Occipital lobe (tissue), 2 donors: Measurements from ENCODE around the gene ZNF862. TPM values are rescaled to one million over a fixed set of nuclear protein-coding genes. Genes with fewer than 3 reads are reported as not detected.

Experiments used
- DNase-seq: peaks from one replicate; lab custom pipeline; 2025; lab: John Stamatoyannopoulos, UW
- total RNA-seq: library from RNA; depleted of rRNA; stranded (reverse); fragments of >200 nt; gene quantifications from one replicate; pipeline ENCODE4 v1.2.3, GENCODE V29; 2014

The ZNF862 gene
- total RNA-seq, 1 donor from 2014 or later: 10.0 TPM

DNA sequence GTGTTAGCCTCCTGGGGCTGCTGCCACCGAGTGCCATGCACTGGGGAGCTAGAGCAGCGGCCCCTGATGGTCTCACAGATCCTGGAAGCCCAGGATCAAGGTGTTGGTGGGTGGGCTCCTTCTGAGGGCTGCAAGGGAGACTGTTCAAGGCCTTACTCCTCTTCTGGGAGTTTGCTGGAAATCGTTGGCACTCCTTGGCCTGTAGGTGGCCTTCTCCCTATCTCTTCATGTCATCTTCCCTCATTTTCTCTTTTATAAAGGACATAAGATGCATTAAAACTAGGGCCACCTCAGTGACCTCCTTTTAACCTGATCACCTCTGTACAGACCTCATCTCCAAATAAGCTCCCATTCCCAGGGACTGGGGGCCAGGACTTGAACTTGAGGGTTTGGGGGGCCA lies 27.0 kb upstream of the ZNF862 start:
- no peak for DNase-seq

DNA sequence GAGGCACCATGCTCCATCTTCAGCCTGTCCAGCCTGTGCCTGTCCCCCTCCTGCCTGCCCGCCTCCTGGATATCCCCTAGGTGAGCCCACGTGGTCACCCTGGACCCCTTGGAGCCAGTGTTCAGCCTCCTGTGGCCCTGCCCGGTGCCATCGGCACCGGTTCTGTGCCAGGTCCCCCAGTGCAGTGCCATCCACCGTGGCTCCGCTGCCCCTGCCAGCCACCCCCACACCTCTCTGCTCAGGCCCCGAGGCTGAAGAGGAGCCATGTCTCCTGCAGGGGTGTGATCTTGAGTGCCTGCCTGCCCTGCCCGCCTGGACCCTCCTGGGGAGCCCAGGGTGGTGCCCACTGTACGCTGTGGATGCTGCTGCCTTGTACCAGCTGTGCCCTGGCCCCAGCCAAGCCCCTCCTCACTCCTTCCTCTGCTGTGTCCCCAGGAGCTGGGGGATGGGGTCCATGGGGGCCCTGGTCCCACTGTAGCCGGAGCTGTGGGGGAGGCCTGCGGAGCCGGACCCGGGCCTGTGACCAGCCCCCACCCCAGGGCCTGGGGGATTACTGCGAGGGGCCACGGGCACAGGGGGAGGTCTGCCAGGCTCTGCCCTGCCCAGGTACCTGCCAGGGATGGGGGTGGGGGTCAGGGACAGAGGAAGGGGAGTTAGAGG lies 26.2 kb upstream of the ZNF862 start:
- DNase-seq: no peak

DNA sequence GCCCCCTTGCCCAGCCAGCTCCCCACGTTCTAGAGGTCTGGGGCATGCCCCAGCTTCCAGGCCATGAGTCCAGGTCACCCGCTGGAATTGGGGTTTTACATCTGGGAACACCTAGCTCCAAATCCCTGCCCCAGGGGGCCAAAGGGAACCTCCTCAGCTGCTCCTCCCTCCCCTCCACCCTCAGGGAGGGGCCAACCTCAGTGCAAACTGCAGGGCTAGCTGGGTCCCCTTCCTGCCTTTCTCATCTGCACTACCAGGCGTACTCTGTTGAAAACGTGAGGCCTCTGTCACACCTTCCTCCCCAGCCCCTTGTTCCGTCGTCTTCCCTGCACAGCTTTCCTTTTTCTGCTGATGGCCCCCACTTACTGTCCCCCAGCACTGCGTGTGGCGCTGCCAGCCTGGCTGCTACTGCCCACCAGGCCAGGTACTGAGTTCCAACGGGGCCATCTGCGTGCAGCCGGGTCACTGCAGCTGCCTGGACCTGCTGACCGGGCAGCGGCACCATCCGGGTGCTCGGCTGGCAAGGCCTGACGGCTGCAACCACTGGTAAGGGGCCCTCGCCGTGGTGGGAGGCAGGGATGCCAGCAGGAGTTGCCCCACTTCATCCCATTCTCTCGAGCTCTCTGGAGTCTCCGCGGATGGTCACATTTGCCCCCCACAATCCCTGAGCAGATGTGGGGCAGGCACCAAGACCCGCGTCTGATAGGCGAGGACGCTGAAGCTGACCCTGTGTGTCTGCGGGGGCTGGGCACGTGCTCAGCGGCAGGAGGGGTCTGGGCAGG lies 24.7 kb upstream of the ZNF862 start:
- DNase-seq: no peak

DNA sequence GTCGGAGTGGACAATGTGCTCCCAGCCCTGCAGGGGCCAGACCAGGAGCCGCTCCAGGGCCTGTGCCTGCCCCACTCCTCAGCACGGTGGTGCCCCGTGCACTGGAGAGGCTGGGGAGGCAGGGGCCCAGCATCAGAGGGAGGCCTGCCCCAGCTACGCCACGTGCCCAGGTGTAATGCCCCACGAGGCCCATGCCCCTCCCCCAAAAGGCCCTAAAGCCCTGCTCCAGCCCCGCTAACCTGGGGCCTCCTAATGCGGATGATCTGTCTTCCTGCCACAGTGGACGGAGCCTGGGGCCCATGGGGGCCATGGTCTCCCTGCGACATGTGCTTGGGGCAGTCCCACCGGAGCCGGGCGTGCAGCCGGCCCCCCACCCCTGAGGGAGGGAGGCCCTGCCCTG lies 23.7 kb upstream of the ZNF862 start:
- no peak for DNase-seq

DNA sequence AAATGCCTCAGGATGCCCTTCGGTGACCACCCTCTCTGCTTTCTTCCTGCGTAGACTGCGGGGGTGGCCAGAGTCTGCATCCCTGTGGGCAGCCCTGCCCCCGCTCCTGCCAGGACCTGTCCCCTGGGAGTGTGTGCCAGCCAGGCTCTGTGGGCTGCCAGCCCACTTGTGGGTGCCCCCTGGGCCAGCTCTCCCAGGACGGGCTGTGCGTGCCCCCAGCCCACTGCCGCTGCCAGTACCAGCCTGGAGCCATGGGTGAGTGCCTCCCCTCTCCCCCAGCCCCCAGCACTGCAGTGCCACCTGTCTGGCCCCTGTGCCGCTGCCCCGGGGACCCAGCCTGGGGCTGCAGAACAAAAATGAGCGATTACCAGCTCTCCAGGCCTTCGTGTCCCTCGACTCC lies 23.1 kb upstream of the ZNF862 start:
- DNase-seq: no peak

DNA sequence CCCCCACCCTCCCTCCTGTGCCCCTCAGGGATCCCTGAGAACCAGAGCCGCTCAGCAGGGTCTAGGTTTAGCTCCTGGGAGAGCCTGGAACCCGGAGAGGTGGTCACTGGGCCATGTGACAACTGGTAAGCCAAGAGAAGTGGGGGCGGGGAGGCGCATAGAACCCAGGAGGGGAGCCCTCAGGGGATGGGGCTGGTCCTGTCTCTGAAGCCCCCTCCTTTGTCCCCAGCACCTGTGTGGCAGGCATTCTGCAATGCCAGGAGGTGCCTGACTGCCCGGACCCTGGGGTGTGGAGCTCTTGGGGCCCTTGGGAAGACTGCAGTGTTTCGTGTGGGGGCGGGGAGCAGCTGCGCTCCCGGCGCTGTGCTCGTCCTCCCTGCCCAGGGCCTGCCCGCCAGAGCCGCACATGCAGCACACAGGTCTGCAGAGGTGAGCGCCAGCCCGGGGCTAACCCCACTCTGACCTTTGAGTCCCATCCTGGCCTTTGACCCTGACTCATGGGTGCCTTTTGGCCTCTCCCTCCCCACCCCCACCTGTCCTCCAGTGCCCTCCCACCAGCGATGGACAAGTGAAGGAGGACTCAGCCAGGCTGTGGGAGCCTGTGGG lies 22.4 kb upstream of the ZNF862 start:
- DNase-seq: no peak

DNA sequence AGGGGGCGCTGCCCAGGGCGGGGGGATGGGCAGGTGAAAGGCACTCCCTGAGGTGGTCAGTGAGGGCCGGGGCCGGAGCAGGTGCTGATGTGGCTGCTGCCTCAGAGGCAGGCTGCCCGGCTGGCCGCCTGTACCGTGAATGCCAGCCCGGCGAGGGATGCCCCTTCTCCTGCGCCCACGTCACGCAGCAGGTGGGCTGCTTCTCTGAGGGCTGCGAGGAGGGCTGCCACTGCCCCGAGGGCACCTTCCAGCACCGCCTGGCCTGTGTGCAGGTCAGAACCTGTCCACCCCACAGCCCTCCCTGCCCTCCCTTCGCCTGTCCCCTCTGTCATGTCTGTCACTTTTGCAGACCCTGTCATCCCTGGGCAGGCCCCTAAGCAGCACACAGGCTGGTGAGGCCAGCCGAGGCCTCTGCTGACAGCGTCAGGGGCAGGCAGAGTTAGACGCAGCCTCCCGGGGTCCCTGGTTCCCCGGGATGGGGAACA lies 21.9 kb upstream of the ZNF862 start:
- no peak for DNase-seq

DNA sequence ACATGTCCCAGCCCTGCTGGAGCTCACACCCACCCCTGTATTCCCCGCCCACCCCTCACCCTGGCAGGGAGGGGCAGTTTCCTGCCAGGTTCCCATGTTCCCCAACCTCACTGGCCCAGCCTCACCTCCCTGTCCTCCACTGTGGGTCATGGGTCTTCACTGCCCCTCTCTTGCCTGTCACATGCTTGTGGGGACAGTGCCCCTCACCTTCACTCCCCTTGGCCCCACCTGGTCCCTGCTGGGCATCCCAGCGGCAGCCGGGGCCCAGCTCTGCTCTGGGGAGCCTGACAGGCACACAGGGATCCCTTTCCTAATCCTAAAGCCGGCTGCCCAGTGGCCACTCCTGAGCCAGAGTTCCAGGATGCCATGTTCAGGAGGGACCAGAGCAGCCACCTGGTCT lies 21.4 kb upstream of the ZNF862 start:
- DNase-seq: no peak

DNA sequence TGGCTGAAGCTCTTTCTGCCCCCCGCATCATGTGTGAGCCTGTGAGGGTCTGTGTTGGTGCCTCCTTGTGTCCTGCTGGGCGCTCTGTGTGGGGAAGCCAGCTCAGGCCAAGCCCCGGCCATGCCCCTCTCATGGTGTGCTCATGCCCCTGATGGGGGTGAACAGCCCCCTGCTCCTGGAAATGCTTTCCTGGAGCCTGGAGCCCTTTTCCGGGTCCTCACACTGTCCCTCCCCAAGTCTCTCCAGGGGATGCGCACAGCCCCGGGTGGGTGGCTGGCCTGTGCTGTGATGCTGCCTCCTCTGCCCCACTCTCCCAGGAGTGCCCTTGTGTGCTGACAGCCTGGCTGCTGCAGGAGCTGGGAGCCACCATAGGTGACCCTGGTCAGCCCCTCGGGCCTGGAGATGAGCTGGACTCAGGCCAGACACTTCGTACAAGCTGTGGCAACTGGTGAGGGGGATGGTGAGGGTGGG lies 20.8 kb upstream of the ZNF862 start:
- no peak for DNase-seq

DNA sequence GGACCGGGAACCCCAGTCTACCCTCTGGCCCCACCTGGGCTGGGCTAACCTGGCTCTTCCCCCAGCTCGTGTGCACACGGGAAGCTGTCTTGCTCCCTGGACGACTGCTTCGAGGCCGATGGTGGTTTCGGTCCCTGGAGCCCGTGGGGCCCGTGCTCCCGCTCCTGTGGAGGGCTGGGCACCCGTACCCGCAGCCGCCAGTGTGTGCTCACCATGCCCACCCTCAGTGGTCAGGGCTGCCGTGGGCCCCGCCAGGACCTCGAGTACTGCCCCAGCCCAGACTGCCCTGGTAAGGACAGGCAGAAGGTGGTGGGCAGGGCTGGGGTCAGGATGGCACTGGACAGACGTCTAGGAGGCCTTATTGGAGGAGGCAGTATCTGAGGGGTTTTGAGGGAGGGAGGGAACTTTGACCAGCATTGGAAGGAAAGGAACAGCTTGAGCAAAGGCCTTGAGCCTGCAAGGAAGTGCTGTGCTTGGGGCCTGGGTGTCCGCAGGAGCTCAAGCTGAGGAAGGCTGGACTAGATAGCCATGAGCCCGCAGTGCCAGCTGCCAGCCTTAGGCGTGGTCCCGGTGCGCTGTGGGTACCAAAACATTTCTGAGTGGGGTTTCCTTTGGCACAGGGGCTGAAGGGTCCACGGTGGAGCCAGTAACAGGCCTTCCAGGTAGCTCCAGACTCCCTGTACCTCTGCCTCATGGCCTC lies 20.2 kb upstream of the ZNF862 start:
- no peak for DNase-seq

DNA sequence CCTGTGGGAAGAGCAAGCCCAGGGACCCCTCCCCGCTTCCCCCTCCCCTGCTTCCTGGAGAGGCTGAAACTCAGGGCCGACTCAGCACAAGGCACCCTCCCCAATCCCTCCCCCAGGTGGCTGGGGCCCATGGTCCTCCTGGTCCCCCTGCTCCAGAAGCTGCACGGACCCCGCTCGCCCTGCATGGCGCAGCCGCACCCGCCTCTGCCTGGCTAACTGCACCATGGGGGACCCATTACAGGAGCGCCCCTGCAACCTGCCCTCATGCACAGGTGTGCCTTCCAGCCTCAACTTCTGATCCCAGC lies 19.7 kb upstream of the ZNF862 start:
- DNase-seq: no peak

DNA sequence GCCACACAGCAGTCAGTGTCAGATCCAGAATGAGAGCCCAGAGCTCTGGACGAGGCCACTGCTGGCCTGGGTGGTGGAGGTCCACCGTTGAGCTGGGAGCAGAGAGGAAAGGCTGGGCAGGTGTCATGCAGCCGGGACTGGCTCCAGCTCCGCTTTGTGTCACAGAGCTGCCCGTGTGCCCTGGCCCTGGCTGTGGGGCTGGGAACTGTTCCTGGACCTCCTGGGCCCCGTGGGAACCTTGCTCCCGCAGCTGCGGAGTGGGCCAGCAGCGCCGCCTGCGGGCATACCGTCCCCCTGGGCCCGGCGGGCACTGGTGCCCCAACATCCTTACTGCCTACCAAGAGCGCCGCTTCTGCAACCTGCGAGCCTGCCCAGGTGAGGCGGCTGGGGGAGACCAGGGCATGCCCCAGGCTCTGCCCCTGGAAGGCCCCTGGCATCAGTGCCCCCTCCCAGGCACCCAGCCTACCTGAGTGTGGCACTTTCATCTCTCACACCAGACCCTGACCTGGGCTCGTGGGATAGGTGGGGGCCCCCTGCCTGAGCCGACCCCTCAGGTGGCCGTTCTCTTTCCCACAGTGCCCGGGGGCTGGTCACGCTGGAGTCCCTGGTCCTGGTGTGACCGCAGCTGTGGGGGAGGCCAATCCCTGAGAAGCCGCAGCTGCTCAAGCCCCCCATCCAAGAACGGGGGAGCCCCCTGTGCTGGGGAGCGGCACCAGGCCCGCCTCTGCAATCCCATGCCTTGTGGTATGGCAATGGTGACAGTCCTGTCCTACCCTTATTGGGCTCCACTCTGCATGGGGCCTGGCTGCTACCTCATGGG lies 18.8 kb upstream of the ZNF862 start:
- DNase-seq: no peak

DNA sequence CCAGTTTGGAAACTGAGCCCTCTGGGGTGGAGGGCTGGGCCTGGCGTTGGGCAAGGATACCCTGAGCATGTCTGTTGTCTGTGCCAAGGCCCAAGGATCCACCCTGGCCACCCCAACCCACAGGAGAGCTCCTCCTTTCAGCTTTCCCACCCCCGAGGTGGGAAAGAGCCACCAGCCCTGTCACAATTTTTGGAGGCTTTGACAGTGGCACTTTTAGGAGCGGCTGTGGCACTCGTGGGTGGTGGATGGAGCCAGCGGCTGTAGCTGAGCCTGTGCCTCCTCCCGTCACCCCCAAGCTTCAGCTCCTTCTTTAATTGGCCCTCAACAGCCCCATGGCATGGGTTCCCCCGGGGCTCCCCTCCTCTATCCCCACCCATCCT lies 18.2 kb upstream of the ZNF862 start:
- DNase-seq: no peak

DNA sequence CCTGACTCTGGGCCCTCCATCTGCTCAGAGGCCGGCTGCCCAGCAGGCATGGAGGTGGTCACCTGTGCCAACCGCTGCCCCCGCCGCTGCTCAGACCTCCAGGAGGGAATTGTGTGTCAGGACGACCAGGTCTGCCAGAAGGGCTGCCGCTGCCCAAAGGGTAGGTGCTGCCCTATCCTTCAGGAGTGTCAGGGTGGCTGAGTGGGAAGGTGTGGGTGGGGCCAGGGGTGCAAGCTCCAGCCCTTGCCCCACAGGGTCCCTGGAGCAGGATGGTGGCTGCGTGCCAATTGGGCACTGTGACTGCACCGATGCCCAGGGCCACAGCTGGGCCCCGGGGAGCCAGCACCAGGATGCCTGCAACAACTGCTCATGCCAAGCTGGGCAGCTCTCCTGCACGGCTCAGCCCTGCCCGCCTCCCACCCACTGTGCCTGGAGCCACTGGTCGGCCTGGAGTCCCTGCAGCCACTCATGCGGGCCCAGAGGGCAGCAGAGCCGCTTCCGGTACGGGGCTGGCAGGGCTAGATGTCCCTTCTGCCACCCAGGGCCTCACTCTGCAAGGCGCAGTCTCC lies 17.5 kb upstream of the ZNF862 start:
- no peak for DNase-seq

DNA sequence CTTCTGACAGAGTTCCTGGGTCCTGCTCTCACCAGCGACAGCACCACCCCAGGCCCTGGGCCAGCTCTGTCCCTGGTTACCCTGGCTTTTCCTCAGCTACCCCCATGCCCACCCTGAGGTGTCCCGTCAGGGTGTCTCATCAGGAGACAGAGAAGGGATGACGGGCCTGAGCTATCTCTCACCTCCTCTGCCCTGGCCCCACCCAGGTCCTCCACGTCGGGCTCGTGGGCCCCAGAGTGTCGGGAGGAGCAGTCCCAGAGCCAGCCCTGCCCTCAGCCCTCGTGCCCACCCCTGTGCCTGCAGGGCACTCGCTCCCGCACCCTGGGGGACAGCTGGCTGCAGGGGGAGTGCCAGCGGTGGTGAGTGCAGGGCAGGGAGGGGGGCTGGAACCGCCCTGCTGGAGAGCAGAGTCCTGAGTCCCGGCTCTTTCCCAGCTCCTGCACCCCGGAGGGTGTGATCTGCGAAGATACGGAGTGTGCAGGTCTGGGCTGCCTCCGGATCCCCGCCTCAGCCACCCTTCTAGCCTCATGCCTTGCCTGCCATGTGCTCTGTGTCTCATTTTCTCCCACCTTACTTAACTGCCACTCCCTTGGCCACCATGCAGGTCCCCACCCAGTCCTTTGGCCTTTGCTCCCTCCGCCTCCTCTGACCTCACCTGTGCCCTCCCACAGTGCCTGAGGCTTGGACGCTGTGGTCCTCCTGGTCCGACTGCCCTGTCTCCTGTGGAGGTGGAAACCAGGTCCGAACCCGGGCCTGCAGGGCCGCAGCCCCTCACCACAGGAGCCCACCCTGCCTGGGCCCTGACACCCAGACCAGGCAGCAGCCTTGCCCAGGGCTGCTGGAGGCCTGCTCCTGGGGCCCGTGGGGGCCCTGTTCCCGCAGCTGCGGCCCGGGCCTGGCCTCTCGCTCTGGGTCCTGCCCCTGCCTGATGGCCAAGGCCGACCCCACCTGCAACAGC lies 16.7 kb upstream of the ZNF862 start:
- no peak for DNase-seq

DNA sequence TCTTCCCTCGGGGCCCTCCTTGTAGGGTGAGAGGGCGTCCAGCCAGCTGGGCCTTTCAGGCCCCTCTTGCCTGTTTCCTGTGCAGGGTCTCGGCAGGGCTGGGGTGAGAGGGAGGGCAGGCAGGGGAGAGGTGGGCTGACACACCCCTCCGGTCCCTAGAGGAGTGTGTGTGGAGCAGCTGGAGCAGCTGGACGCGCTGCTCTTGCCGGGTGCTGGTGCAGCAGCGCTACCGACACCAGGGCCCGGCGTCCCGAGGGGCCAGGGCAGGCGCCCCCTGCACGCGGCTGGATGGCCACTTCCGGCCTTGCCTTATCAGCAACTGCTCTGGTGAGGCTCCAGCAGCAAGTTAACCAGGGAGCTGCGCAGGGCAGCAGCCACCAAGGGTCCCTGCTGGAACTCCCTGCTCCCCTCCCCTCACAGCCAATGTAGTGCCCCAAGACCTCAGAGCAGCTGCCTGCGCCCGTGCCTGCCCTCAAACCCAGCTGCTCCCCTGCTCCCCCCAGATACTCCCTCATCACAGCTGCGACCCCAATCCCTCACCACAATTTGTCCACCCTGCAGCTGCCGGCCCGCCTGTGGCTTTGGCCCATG lies 15.7 kb upstream of the ZNF862 start:
- no peak for DNase-seq

DNA sequence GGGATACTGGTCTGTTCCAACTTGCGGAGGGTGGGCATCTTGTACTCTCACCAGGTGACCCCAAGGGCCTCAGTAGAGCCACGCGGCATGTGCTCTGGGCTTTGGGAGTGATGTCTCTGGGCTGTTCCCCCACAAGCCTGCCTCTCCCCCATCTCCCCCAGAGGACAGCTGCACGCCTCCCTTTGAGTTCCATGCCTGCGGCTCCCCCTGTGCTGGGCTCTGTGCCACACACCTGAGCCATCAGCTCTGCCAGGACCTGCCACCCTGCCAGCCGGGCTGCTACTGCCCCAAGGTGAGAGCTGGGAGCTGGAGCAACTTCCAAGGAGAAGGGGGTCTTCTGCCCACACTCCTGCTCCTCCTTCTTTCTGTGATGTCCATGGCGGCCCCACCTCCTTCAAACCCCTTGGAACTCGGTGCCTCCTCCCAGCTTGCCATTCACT lies 15.0 kb upstream of the ZNF862 start:
- DNase-seq: no peak

DNA sequence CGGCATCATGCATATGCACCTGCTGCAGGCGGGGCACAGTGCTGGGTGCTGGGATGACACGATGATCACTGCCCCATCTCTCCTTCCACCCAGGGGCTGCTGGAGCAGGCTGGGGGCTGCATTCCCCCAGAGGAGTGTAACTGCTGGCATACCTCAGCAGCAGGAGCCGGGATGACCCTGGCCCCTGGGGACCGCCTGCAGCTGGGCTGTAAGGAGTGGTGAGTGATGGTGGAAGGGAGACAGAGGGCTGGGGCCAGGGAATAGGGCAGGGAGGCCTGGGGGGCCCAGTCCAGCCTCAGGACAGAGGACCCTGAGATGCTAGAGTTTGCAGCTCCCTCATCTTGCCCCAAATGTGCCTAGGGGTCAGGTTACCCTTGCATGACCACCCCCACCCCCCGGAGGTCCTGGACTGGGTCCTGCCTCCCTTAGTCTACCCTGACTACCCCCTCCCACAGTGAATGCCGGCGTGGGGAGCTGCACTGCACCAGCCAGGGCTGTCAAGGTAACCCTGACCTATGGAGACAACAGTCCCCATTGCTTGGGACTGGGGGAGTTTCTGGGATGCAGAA lies 14.5 kb upstream of the ZNF862 start:
- no peak for DNase-seq

DNA sequence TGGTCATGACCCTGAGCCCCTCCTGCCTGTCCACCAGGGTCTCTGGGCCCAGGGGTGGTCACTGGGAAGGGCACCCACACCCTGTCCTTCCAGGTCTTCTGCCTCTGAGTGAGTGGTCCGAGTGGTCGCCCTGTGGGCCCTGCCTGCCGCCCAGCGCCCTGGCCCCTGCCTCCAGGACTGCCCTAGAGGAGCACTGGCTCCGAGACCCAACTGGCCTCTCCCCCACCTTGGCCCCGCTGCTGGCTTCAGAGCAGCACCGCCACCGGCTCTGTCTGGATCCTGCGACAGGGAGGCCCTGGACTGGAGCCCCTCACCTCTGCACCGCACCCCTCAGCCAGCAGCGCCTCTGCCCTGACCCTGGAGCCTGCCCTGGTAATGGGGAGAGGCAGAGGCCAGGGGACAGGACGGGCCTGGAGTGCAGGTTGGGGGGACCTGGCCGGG lies 13.9 kb upstream of the ZNF862 start:
- no peak for DNase-seq
